Measurements from ENCODE around the gene GAS2L1.
A peak's percentile ranks its signal among the peaks of the same experiment; 100 is the strongest.

GAS2L1 gene

DNA sequence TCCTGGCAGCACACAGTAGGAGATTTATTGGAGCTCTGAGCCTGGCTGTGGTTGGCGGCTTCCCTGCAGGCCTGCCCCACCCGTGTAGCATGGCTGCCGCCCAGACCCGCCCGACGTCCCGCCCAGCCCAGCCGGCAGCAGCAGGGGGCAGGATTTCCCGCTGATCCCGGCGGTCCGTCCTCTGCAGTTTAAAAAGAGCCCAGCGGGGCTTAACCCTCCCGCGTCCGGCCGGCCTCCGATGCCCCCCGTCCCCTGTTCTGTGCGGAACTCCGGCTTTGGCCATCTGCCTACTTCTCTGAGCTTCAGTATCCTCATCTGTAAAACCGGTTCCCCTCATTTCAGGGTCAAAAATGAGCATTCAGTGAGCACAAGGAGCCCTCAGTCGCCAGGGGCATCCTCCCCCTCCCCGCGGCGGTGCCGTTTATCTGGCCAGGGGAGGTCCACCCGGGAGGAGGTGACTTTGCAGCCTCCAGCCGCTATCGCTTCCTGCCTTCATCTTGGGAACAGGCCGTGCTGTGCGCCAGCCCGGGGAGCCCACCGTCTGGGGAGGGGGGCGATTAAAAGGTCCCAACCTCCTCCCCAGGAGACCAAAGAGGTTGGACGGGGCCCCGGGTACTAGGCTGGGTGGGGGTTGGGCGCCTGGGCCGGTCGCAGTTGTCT, at the start of gene GAS2L1:
GAS2L1 (plus strand) TSS at position 476 of the 660 bp plus-strand sequence. CDS start 1,456 bp downstream, outside the sequence.
- DNase-seq = no peak

DNA sequence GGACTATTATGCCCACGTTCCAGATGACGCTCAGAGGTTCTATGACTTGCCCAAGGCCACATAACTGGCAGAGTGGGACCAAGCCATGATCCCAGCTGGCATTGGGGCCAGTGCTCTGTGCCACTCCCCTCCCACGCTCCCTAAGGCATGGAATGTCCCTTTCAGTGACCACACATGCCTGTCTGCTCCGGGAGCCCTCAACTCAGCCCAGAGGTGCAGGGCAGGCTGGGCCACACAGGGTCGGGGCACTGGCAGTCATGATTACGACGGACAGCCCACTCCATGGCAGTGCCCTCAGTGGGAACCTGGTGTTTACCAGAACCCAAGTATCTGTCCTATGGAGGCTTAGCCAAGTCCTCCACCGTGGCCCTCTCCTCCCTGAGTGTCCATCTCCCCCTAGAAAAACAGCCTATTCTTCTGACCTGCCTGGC, 48.7 kb upstream of the GAS2L1 start:
- DNase-seq = no peak

DNA sequence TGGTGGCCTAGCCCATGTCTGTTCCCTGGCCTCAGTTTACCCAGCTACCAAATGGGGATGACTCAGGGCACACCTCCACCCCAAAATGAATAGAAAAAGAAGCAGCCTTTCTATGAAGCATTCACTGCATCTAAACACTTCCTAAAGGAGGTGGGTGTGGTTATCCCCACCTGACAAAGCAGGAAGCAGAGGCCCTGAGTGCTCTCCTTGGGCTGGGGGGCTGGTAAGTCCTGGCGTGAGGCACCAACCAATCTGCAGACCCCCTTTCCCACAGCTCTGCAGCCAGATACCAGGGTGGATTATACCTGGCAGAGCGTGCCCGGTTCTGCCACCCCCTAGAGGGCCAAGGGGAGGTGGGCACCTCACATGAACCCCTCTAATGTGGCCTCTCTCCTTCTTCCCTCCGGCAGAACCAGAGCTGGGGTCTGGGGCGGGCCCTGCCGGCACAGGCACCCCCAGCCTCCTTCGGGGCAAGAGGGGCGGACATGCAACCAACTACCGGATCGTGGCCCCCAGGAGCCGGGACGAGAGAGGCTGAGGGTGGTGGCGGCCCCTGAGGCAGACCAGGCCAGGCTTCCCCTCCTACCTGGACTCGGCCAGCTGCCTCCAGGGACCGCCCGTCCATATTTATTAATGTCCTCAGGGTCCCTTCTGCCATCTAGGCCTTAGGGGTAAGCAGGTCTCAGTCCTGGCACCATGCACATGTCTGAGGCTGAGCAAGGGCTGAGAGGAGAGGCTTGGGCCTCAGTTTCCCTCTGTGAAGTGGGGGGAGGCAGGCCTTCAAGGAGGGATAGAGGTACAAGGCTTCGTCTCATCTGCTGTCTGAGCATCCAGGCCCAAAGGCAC, 47.8 kb upstream of the GAS2L1 start:
- DNase-seq = no peak

- no peak for DNase-seq
These were observed 47.1 kb upstream of the GAS2L1 start for GRCh38 chr22:29259253-29259899.

DNA sequence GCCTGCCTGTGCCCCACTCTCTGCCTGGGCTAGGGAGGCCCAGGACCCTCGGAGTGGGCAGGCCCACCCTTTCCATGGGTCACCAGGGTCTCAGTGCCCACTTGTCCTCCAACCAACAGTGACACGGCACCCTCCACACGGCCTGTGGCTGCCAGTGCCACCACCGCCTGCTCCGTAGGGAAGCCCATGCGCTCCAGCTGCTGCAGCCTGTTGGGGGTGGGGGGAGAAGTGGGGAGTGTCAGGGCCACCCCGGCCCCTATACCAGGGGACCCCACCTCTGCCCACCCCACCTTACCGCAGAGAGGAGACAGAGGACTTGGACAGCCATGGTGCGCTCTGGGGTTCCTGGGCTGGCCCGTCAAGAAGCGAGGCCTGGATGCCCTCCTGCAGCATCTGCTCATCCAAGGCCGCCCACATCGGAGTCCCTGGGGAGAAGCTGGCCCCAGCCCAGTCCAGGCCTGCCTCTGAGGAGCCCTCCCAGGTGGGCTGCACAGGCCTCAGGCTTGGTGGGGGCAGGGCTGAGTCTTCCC, 46.4 kb upstream of the GAS2L1 start:
- DNase-seq = no peak

- no peak for DNase-seq
These were observed 45.7 kb upstream of the GAS2L1 start for GRCh38 chr22:29260601-29261315.

DNA sequence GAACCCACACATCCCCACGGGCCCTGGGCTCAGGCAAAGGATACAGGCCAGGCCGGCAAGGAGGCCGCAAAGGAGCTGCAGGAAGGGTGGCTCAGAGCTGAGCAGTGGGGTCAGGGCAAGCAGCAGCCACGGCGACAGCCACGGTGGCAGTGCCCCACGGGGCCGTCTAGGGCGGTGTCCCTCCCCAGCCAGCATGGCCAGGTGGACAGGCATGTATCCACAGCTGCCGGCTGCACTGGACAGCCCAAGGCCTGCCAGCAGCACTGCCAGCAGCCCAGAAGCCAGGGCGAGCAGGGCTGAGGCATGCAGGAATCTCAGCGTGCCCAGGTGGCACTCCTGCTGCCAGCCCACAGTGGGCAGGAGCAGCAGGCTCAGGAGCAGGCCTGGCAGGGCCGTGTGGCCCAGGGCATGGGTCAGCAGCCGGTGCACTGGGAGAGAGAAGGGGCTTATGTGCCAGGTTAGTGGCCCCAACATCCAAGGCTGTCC, 42.6 kb upstream of the GAS2L1 start:
- DNase-seq = no peak

DNA sequence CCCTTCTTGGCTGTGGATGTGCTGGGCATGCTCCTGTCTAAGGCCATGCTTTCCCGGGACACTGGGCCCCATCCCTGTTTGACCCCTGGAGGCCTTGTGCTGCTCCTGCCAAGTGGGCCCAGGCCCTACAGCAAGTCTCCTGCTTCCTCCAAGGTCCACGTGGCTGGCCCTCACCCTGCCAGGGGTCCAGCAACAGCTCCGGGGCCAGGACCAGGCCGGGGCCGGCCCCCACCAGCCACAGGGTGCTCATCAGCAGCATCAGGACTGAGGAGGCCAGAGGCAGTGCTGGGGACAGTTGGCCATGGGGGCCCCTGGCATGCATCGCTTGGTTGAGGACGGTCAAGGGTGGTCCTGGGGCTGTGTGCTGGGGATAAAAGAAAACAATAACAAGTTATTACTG, 41.1 kb upstream of the GAS2L1 start:
- no peak for DNase-seq

- DNase-seq = no peak
These were observed 40.5 kb upstream of the GAS2L1 start for GRCh38 chr22:29265929-29266328.

DNA sequence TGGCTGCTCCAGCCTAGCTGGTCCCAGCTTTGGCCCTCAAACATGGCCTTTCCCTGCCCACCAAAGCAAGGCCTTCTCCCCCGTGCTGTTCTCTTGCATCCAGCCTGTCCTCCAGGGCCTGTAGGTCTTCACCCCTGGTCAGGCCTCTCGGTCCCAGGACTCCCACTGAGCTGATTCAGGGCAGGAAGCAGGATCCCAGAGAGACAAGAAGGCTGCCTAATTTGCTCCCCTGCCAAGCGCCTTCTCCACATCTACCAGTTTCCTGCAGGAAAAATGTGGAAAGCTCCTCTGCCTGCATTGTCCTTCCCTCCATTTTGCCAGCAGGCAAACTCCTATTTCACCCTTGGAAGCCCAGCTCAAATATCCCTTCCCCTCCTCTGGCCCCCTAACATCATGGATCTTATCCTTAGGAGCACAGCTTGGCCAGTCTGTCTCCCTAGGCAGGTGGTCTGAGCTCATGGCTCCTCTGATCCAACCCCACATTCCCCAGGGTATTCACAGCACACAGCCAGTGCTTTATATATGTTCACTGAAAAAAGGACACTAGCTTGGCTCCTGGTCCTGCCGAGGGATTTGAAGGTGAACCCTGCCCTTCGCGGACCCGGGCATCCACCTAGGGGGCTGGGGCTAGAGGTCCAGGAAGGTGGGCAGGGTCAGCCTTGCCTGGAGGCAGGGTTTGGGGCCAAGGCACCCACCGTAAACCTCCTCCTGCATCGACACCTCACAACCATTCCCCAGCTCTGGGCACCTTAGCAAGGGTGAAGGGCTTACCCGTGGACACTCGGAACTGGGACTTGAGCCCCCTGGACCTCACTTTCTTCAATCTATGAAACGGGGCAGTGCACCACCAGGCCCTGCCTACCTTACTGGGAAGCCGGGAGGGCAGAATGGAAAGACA, 39.6 kb upstream of the GAS2L1 start:
- no peak for DNase-seq

GRCh38 chr22:29267462-29267857, 39.0 kb upstream of the GAS2L1 start:
- no peak for DNase-seq

GRCh38 chr22:29267858-29268510, 38.5 kb upstream of the GAS2L1 start, which contains the start of the genes EWSR1 and RHBDD3:
Gene EWSR1 (plus strand): TSS chr22:29268268. CDS start chr22:29268337, 69 bp downstream.
Gene RHBDD3 (minus strand): TSS chr22:29267981. CDS start chr22:29265626, 2,355 bp downstream.
- DNase-seq = peak; percentile 95 to 96

DNA sequence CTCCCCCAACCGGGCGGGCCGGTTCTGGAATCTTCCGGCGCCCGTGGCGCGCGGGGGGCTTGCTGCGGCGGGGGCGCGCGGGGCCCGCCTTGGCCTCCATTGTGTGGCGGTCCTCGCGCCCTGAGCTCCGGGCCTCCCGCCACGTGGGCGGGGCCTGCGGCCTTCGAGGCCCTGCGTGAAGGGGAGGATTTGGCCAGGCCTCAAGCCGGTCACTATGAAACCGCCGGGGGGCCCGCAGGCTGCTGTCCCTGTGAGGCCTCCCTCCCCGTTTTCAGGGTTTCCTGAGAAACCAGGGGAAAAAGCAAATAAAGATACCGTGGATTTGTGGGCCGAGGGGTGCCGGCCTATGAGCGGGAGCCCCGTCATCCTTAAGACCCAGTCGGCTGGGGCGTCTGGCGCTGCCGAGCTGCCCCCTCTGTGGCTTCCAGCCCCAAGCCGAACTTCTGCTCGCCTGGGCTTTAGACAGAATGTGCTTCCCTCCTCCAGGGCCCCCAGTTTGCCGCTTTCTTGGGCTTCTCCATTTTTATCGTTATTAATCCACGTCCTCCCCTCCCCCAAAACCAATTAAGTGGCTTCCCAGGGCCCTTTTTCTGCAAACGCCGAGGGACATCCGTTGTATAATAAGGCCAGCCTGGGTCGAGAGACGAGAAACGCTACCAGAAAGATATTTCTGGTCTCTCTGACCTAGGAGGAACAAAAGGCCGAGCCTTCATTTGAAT, 37.8 kb upstream of the GAS2L1 start:
- no peak for DNase-seq

DNA sequence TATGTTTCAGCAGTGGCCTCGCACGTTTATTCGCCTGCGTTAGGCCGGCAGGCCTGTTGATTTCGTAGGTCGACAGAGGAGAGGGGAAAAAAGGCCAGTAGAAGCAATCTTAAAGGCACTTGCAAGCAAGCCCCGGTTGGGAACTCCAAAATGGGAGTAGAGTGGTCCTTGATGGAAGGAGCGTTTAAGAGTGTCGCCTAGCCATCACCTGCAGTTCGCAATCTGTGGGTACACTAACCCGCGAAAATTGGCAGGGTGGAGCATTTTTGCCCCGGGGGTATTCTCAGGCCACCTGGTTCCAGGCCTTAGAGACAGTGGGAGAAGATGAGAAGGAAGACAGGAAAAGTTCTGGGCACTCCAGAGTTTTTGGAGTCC, 37.2 kb upstream of the GAS2L1 start:
- DNase-seq = no peak

DNA sequence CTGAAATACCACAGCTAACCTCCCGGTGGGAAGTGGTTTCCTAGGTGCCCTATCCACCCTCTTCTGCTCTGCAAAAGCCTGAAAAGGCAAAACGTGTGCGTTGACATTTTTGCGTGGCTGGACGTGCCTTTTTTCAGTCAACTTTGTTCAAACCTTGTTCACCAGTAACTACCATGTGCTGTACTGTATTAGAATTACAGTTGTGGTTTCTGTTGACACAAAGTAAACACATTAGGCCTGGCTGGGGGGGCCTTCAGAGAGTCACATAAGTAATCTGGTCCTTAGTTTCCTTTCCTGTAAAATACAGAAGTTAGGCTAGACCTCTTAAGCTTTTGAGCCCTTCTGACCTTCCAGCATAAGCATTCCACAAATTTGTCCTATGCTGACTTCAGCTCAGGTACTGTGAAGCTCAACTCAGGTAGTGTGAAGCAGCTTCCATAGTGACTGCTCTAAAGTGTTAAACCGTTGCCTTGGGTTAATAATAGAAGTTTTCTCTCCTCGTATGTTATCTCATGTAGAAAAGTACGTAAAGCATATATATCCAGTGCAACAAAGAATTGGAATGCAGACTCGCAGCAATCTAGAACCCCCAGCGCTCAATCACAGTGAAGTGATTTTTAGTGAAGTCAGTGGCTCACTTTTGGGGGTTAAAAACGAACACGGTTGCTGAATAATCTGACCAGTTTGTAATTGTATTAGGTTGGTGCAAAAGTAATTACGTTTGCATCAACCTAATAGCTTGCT, 36.5 kb upstream of the GAS2L1 start:
- no peak for DNase-seq

- no peak for DNase-seq
These were observed 35.8 kb upstream of the GAS2L1 start for GRCh38 chr22:29270475-29271271.

GRCh38 chr22:29272624-29273023, 33.8 kb upstream of the GAS2L1 start:
- no peak for DNase-seq

- no peak for DNase-seq
These were observed 31.3 kb upstream of the GAS2L1 start for GRCh38 chr22:29275167-29275566.

Measured in activated CD4-positive, alpha-beta T cell treated with anti-CD3 and anti-CD28 coated beads for 4 hours (primary cell).